CD4-positive, alpha-beta T cell (primary cell): ENCODE results near the gene CADM4. TPM values are rescaled to one million over a fixed set of nuclear protein-coding genes. Genes with fewer than 3 reads are reported as not detected.

Source experiments
- ATAC-seq: fragments of 200-7000 bp; cut with Tn5 transposase; one replicate; pipeline ENCODE4 v1.10.0; 2022; ENCODE audit warnings: mild to moderate bottlenecking; ENCODE audit not compliant: poor library complexity
- CTCF ChIA-PET: fragments of 350-600 bp; sonication (Branson Sonifier 250); formaldehyde crosslinking; loops from one replicate; lab custom pipeline; 2021; ENCODE audit warnings: antibody characterized with exemption, inconsistent platforms; lab: Charles Lee
- POLR2A ChIA-PET: fragments of 350-600 bp; sonication (Branson Sonifier 250); formaldehyde crosslinking; loops from one replicate; lab custom pipeline; 2021; ENCODE audit warnings: antibody characterized with exemption, inconsistent platforms; lab: Charles Lee
- DNase-seq, 14 experiments: peaks; one replicate each; pipeline ENCODE4 v3.0.0-alpha.2; 2013 to 2020; ENCODE audit warnings: mixed read lengths in 2 of 14
- H3K27ac ChIP-seq, 2 donors: one replicate each; pipeline versions ENCODE4 v1.5.1 to v1.7.0; 2013; ENCODE audit warnings: low read length in 2 of 2, low read depth in 1 of 2, mild to moderate bottlenecking in 1 of 2
- H3K27me3 ChIP-seq, 2 experiments: 1 replicate in 1 of 2; 2 replicates in 1 of 2; pipeline versions ENCODE4 v1.6.1 to v1.7.0; 2013; ENCODE audit warnings: low read length in 2 of 2, control low read depth in 1 of 2, mild to moderate bottlenecking in 1 of 2, moderate library complexity in 1 of 2; ENCODE audit not compliant: insufficient read depth in 2 of 2, control insufficient read depth in 1 of 2
- H3K36me3 ChIP-seq: one replicate; pipeline ENCODE4 v1.6.1; 2013; ENCODE audit warnings: low read length, control low read depth; ENCODE audit not compliant: insufficient read depth
- H3K4me1 ChIP-seq: one replicate; pipeline ENCODE4 v1.6.1; 2013; ENCODE audit warnings: low read length, control low read depth; ENCODE audit not compliant: insufficient read depth
- H3K4me3 ChIP-seq: one replicate; pipeline ENCODE4 v1.5.1; 2013; ENCODE audit warnings: mild to moderate bottlenecking, low read length, moderate library complexity
- H3K9me3 ChIP-seq, 2 experiments: 1 replicate in 1 of 2; 2 replicates in 1 of 2; pipeline versions ENCODE4 v1.6.1 to v1.7.0; 2013; ENCODE audit warnings: low read length in 2 of 2, mild to moderate bottlenecking in 2 of 2, control low read depth in 1 of 2, moderate library complexity in 1 of 2; ENCODE audit not compliant: control insufficient read depth in 1 of 2, insufficient read depth in 1 of 2
- H3K27ac Mint-ChIP-seq: one replicate; pipeline ENCODE4 v1.8.0; 2020; ENCODE audit warnings: mixed read lengths
- H3K27me3 Mint-ChIP-seq: one replicate; pipeline ENCODE4 v1.8.0; 2021; ENCODE audit warnings: mixed read lengths
- H3K36me3 Mint-ChIP-seq: one replicate; pipeline ENCODE4 v1.8.0; 2021; ENCODE audit warnings: low read depth, mixed read lengths
- H3K4me1 Mint-ChIP-seq: one replicate; pipeline ENCODE4 v1.8.0; 2021; ENCODE audit warnings: low read depth, mixed read lengths
- H3K4me3 Mint-ChIP-seq: one replicate; pipeline ENCODE4 v1.8.0; 2020; ENCODE audit warnings: mild to moderate bottlenecking, mixed read lengths
- H3K9me3 Mint-ChIP-seq: one replicate; pipeline ENCODE4 v1.8.0; 2020; ENCODE audit warnings: mixed read lengths
- intact Hi-C, 2 experiments: fragments of 100-400 bp; cut with DNase I in 1 of 2; cut with micrococcal nuclease in 1 of 2; formaldehyde crosslinking; loops; one replicate each; pipeline versions ENCODE4 v1.15.1 to v1.9.0; 2023 to 2025; cut with DNase I, micrococcal nuclease
- total RNA-seq, 174 experiments: library from RNA in 2 of 174; stranded (reverse) in 2 of 174; gene quantifications; one replicate each; pipeline ENCODE4 v1.2.3 and lab custom pipeline; 2021 to 2026
- TF ChIP-seq, protein P1 (sequence below): fragments of 200-600 bp; IDR thresholded peaks from one replicate; pipeline ENCODE4 v1.8.0; 2022; ENCODE audit warnings: antibody characterized with exemption, mild to moderate bottlenecking

CADM4 gene
- total RNA-seq, 2 experiments from 2014 or later = 0.28 to 0.36 TPM

DNA sequence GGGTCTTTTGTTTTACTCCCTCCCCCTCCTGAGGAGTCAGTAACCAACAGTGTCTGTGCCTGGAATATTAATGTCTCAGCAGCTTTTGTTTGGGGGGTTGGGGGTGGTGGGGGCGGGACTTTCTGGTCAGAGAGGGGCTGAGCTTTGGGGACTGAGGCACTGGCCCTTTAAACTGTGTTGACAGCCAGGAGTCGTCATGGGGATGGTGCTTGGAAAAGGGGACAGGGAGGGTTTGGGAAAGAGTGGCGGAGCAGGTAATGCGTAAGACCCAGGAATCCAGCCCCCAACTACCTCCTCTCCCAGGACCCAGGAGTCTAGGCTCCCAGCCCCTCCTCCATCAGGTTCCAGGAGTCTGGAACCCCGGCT is 5.2 kb downstream of the CADM4 start:
- peaks cover 11 to 27% of the 10 kb centered on the region in 2 experiments for H3K27me3 ChIP-seq
- intact Hi-C loops = loop anchor here in 1 of 2 experiments (5.0 kb wide), 1 partner anchor 78 kb away; no protein-coding TSS in a partner anchor
- POLR2A ChIA-PET = no interaction called here
- no peaks in the 10 kb centered on the region for H3K9me3 ChIP-seq
- DNase-seq (no peak), ATAC-seq (no peak)
- H3K4me1 ChIP-seq = peaks cover 9% of the 10 kb centered on the region
- Mint-ChIP-seq H3K4me3 (no peak overlapping the region), H3K4me1 (peaks cover 9% of the 10 kb centered on the region), H3K27ac (no peak overlapping the region), H3K36me3 (no peaks in the 10 kb centered on the region), H3K27me3 (peaks cover 37% of the 10 kb centered on the region), H3K9me3 (no peaks in the 10 kb centered on the region)
- no peaks in the 10 kb centered on the region for H3K36me3 ChIP-seq
- no peak overlapping the region for H3K4me3 ChIP-seq
- TF ChIP-seq, protein P1, sequence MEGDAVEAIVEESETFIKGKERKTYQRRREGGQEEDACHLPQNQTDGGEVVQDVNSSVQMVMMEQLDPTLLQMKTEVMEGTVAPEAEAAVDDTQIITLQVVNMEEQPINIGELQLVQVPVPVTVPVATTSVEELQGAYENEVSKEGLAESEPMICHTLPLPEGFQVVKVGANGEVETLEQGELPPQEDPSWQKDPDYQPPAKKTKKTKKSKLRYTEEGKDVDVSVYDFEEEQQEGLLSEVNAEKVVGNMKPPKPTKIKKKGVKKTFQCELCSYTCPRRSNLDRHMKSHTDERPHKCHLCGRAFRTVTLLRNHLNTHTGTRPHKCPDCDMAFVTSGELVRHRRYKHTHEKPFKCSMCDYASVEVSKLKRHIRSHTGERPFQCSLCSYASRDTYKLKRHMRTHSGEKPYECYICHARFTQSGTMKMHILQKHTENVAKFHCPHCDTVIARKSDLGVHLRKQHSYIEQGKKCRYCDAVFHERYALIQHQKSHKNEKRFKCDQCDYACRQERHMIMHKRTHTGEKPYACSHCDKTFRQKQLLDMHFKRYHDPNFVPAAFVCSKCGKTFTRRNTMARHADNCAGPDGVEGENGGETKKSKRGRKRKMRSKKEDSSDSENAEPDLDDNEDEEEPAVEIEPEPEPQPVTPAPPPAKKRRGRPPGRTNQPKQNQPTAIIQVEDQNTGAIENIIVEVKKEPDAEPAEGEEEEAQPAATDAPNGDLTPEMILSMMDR = no peak
- no peak overlapping the region for H3K27ac ChIP-seq
- CTCF ChIA-PET = no interaction called here

DNA sequence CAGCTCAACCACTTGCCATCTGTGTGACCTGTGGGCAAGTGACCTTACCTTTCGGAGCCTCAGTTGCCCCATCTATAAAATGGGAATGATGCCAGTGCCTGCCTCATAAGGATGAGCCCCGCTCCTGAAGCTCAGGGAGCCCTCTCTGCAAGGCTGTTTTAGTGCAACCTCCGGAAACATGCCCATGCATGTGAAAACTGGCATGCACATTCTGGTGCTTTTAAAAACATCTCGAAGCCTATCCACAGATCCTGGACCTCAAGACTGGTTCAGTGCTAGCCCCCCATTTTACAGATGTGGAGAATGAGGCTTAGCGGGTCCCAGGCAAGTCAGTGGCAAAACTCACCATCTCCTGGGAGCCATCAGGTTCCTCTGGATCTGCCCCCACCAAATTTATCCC is 5.6 kb downstream of the CADM4 start:
- CTCF ChIA-PET = no interaction called here
- H3K27me3 Mint-ChIP-seq = peaks cover 35% of the 10 kb centered on the region
- POLR2A ChIA-PET = no interaction called here

DNA sequence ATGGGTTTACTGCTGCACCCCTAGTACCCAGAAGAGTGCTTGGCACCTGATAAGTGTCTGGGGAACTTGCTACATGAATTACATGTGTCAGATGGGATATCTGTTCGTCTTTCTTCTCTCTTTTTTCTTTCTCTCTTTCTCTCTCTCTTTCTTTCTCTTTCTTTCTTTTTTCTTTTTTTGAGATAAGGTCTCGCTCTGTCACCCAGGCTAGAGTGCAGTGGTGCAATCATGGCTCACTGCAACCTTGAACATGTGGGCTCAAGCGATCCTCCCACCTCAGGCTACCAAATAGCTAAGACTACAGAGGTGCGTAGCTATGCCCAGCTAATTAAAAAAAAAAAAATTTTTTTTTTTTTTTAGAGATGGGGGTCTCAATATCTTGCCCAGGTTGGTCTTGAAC is 6.1 kb downstream of the CADM4 start:
- Mint-ChIP-seq H3K4me3 (no peak overlapping the region), H3K4me1 (peaks cover 2% of the 10 kb centered on the region), H3K27me3 (peaks cover 30% of the 10 kb centered on the region), H3K9me3 (no peaks in the 10 kb centered on the region), H3K36me3 (no peaks in the 10 kb centered on the region), H3K27ac (no peak overlapping the region)
- Histone ChIP-seq H3K27ac (no peak overlapping the region), H3K4me3 (no peak overlapping the region), H3K27me3 (peaks cover 6 to 20% of the 10 kb centered on the region in 2 experiments), H3K9me3 (no peaks in the 10 kb centered on the region), H3K36me3 (no peaks in the 10 kb centered on the region), H3K4me1 (peaks cover 1% of the 10 kb centered on the region)
- no peak for ATAC-seq
- TF ChIP-seq, protein P1 = no peak
- intact Hi-C loops = loop anchor here in 1 of 2 experiments (5.0 kb wide), 1 partner anchor 79 kb away; no protein-coding TSS in a partner anchor
- POLR2A ChIA-PET = no interaction called here
- no peak for DNase-seq
- CTCF ChIA-PET = no interaction called here

More for the DNA sequence above, 5.6 kb downstream of the CADM4 start:
- Mint-ChIP-seq H3K4me3 (no peak overlapping the region), H3K4me1 (peaks cover 7% of the 10 kb centered on the region), H3K9me3 (no peaks in the 10 kb centered on the region), H3K27ac (no peak overlapping the region), H3K36me3 (no peaks in the 10 kb centered on the region)
- Histone ChIP-seq H3K9me3 (no peaks in the 10 kb centered on the region), H3K27ac (no peak overlapping the region), H3K4me1 (peaks cover 7% of the 10 kb centered on the region), H3K36me3 (no peaks in the 10 kb centered on the region), H3K27me3 (peaks cover 11 to 25% of the 10 kb centered on the region in 2 experiments), H3K4me3 (no peak overlapping the region)
- DNase-seq (no peak), ATAC-seq (no peak)
- TF ChIP-seq, protein P1 = no peak
- intact Hi-C loops = loop anchor here in 1 of 2 experiments (5.0 kb wide), 1 partner anchor 78 kb away; no protein-coding TSS in a partner anchor
